IMR-90 (cell line): ENCODE results near the gene KAZN. TPM values are rescaled to one million over a fixed set of nuclear protein-coding genes. Genes with fewer than 3 reads are reported as not detected.

ENCODE experiments used
- ATAC-seq: fragments of 200-7000 bp; cut with Tn5 transposase; 2 replicates; pipeline ENCODE4 v1.9.1; 2020; ENCODE audit warnings: low read depth, mild to moderate bottlenecking, moderate library complexity
- BruUV-seq: library from RNA; stranded (reverse); fragments of 400-500 nt; replicated peaks from 2 replicates; lab custom pipeline; 2021; lab: Mats Ljungman, UMichigan
- CTCF ChIA-PET: fragments of 300-600 bp; formaldehyde crosslinking; extraction: SDS; loops from one replicate; lab custom pipeline; 2021; ENCODE audit warnings: antibody characterized with exemption; lab: Yijun Ruan, JAX
- POLR2A ChIA-PET: fragments of 300-600 bp; sonication (Branson Sonifier 250); formaldehyde crosslinking; loops from one replicate; lab custom pipeline; 2022; ENCODE audit warnings: antibody characterized with exemption; ENCODE audit not compliant: unreplicated experiment; lab: Charles Lee
- DNase-seq: peaks from one replicate; pipeline ENCODE4 v3.0.0; 2013
- H2AFZ ChIP-seq: replicated peaks from 2 replicates; pipeline ENCODE3; 2013; ENCODE audit warnings: low read length, mild to moderate bottlenecking; ENCODE audit not compliant: poor library complexity
- H2AK5ac ChIP-seq: 2 replicates; pipeline ENCODE4 v1.6.1; 2013; ENCODE audit warnings: low read depth, low read length, inconsistent platforms
- H2AK9ac ChIP-seq: replicated peaks from 2 replicates; pipeline ENCODE3; 2013; ENCODE audit warnings: mild to moderate bottlenecking, low read depth, low read length, moderate library complexity; ENCODE audit not compliant: poor library complexity
- H2BK120ac ChIP-seq: 2 replicates; pipeline ENCODE4 v1.6.1; 2013; ENCODE audit warnings: low read depth, low read length, inconsistent platforms
- H2BK15ac ChIP-seq: 3 replicates; pipeline ENCODE4 v1.6.1; 2013; ENCODE audit warnings: low read depth, low read length, inconsistent platforms
- H2BK20ac ChIP-seq: 2 replicates; pipeline ENCODE4 v1.6.1; 2013; ENCODE audit warnings: low read depth, mild to moderate bottlenecking, inconsistent platforms, low read length, moderate library complexity
- H2BK5ac ChIP-seq: 2 replicates; pipeline ENCODE4 v1.6.1; 2013; ENCODE audit warnings: mild to moderate bottlenecking, low read depth, low read length, inconsistent platforms; ENCODE audit not compliant: poor library complexity, severe bottlenecking
- H3K14ac ChIP-seq: replicated peaks from 2 replicates; pipeline ENCODE4 v1.6.1; 2013; ENCODE audit warnings: low read depth, low read length, inconsistent platforms
- H3K18ac ChIP-seq: 2 replicates; pipeline ENCODE4 v1.6.1; 2013; ENCODE audit warnings: low read depth, low read length, control low read depth
- H3K23ac ChIP-seq: 2 replicates; pipeline ENCODE4 v1.6.1; 2013; ENCODE audit warnings: low read depth, low read length, inconsistent platforms
- H3K27ac ChIP-seq: 2 replicates; pipeline ENCODE4 v1.5.1; 2013; ENCODE audit warnings: mild to moderate bottlenecking, control low read depth, low read length; ENCODE audit not compliant: insufficient read depth
- H3K27me3 ChIP-seq: 2 replicates; pipeline ENCODE4 v1.6.1; 2013; ENCODE audit warnings: low read length; ENCODE audit not compliant: control insufficient read depth, insufficient read depth
- H3K36me3 ChIP-seq: 2 replicates; pipeline ENCODE4 v1.6.1; 2013; ENCODE audit warnings: low read length, mixed read lengths; ENCODE audit not compliant: control insufficient read depth, insufficient read depth
- H3K4ac ChIP-seq: 2 replicates; pipeline ENCODE4 v1.6.1; 2013; ENCODE audit warnings: low read depth, low read length, inconsistent platforms
- H3K4me1 ChIP-seq: 2 replicates; pipeline ENCODE4 v1.6.1; 2013; ENCODE audit warnings: low read length, mixed read lengths; ENCODE audit not compliant: control insufficient read depth, insufficient read depth
- H3K4me2 ChIP-seq: 2 replicates; pipeline ENCODE4 v1.6.1; 2013; ENCODE audit warnings: low read depth, mild to moderate bottlenecking, control low read depth, low read length, moderate library complexity
- H3K4me3 ChIP-seq: 2 replicates; pipeline ENCODE4 v1.5.1; 2013; ENCODE audit warnings: low read depth, mild to moderate bottlenecking, control low read depth, low read length, moderate library complexity; ENCODE audit not compliant: insufficient read depth
- H3K56ac ChIP-seq: 2 replicates; pipeline ENCODE4 v1.6.1; 2013; ENCODE audit warnings: low read length, inconsistent platforms; ENCODE audit not compliant: insufficient read depth; ENCODE audit errors: extremely low read depth
- H3K79me1 ChIP-seq, 2 experiments: 2 replicates each; pipeline ENCODE4 v1.6.1; 2013; ENCODE audit warnings: low read length in 2 of 2, inconsistent platforms in 1 of 2, low read depth in 1 of 2
- H3K9ac ChIP-seq: 2 replicates; pipeline ENCODE4 v1.6.1; 2013; ENCODE audit warnings: low read depth, low read length, control low read depth
- H3K9me1 ChIP-seq: 2 replicates; pipeline ENCODE4 v1.6.1; 2013; ENCODE audit warnings: low read length, inconsistent platforms; ENCODE audit not compliant: insufficient read depth
- H3K9me3 ChIP-seq: 2 replicates; pipeline ENCODE4 v1.6.1; 2013; ENCODE audit warnings: low read length; ENCODE audit not compliant: control insufficient read depth, insufficient read depth
- H4K20me1 ChIP-seq: 2 replicates; pipeline ENCODE4 v1.6.1; 2013; ENCODE audit warnings: low read length, inconsistent platforms; ENCODE audit not compliant: insufficient read depth
- H4K5ac ChIP-seq: 2 replicates; pipeline ENCODE4 v1.6.1; 2013; ENCODE audit warnings: mild to moderate bottlenecking, low read depth, low read length, control low read depth
- H4K8ac ChIP-seq, 2 experiments: 2 replicates each; pipeline ENCODE4 v1.6.1; 2013; ENCODE audit warnings: low read depth in 2 of 2, low read length in 2 of 2, control low read depth in 1 of 2, inconsistent platforms in 1 of 2
- H4K91ac ChIP-seq: 2 replicates; pipeline ENCODE4 v1.6.1; 2013; ENCODE audit warnings: low read depth, low read length, inconsistent platforms; ENCODE audit not compliant: insufficient read depth
- BHLHE40 ChIP-seq: fragments of 150-350 bp; IDR thresholded peaks from 2 replicates; pipeline ENCODE4 v1.6.1; 2016; ENCODE audit warnings: mild to moderate bottlenecking, low read depth, low read length
- CEBPB ChIP-seq: IDR thresholded peaks from 2 replicates; pipeline ENCODE4 v1.6.1; 2012; ENCODE audit warnings: low read depth, low read length, improper control_type of control experiment
- CHD1 ChIP-seq: IDR thresholded peaks from 2 replicates; pipeline ENCODE4 v1.6.1; 2012; ENCODE audit warnings: low read depth, low read length, improper control_type of control experiment
- CTCF ChIP-seq: conservative IDR thresholded peaks from 2 replicates; pipeline ENCODE4 v1.5.1; 2012; ENCODE audit warnings: mild to moderate bottlenecking, low read depth, low read length, improper control_type of control experiment
- ELK1 ChIP-seq: fragments of 150-350 bp; IDR thresholded peaks from 2 replicates; pipeline ENCODE4 v1.6.1; 2016; ENCODE audit warnings: low read depth, mild to moderate bottlenecking, low read length, moderate library complexity, borderline replicate concordance
- FOS ChIP-seq: fragments of 150-350 bp; IDR thresholded peaks from 2 replicates; pipeline ENCODE4 v1.6.1; 2016; ENCODE audit warnings: low read depth, low read length
- MAFK ChIP-seq: IDR thresholded peaks from 2 replicates; pipeline ENCODE4 v1.6.1; 2012; ENCODE audit warnings: low read depth, low read length, improper control_type of control experiment
- MAZ ChIP-seq: IDR thresholded peaks from 2 replicates; pipeline ENCODE4 v1.6.1; 2012; ENCODE audit warnings: low read depth, mild to moderate bottlenecking, low read length, improper control_type of control experiment, moderate library complexity, borderline replicate concordance
- MXI1 ChIP-seq: IDR thresholded peaks from 2 replicates; pipeline ENCODE4 v1.6.1; 2012; ENCODE audit warnings: low read depth, mild to moderate bottlenecking, low read length, moderate library complexity, borderline replicate concordance
- NFE2L2 ChIP-seq: fragments of 150-350 bp; IDR thresholded peaks from 2 replicates; pipeline ENCODE4 v1.6.1; 2016; ENCODE audit warnings: low read depth, mild to moderate bottlenecking, low read length
- POLR2A ChIP-seq: IDR thresholded peaks from 2 replicates; pipeline ENCODE4 v1.6.1; 2012; ENCODE audit warnings: mild to moderate bottlenecking, low read depth, low read length
- RAD21 ChIP-seq: IDR thresholded peaks from 2 replicates; pipeline ENCODE4 v1.6.1; 2012; ENCODE audit warnings: low read length, improper control_type of control experiment
- RCOR1 ChIP-seq: IDR thresholded peaks from 2 replicates; pipeline ENCODE4 v1.6.1; 2012; ENCODE audit warnings: mild to moderate bottlenecking, low read length, improper control_type of control experiment; ENCODE audit not compliant: insufficient replicate concordance
- RFX5 ChIP-seq: IDR thresholded peaks from 2 replicates; pipeline ENCODE4 v1.8.0; 2012; ENCODE audit warnings: low read depth, mild to moderate bottlenecking, low read length, moderate library complexity
- SMC3 ChIP-seq: fragments of 150-350 bp; IDR thresholded peaks from 2 replicates; pipeline ENCODE4 v1.6.1; 2016; ENCODE audit warnings: low read depth, mild to moderate bottlenecking, antibody characterized with exemption, low read length, moderate library complexity
- USF2 ChIP-seq: fragments of 150-350 bp; IDR thresholded peaks from 2 replicates; pipeline ENCODE4 v1.6.1; 2017; ENCODE audit warnings: mild to moderate bottlenecking, antibody characterized with exemption, low read length, low read depth
- WGBS, 2 experiments: methylation state at CpG; one replicate each; pipeline versions ENCODE4 v1.1.5 to v1.1.7; 2013; ENCODE audit warnings: missing lambda C conversion rate in 2 of 2; ENCODE audit not compliant: insufficient read length in 1 of 2; ENCODE audit errors: extremely low coverage in 2 of 2; 5-methylcytosine and 5-hydroxymethylcytosine counted together
- dilution Hi-C: fragments of 300-500 bp; cut with HindIII; formaldehyde crosslinking; loops from one replicate; pipeline ENCODE4 v1.14.3; 2018; ENCODE audit warnings: low sequenced_read_pairs; ENCODE audit not compliant: unreplicated experiment
- in situ Hi-C: fragments of 300-500 bp; cut with MboI; formaldehyde crosslinking; loops from 3 replicates; pipeline ENCODE4 v1.14.3; 2019; ENCODE audit warnings: low sequenced_read_pairs, inconsistent platforms, mixed read lengths
- intact Hi-C: fragments of 100-400 bp; cut with micrococcal nuclease; formaldehyde crosslinking; loops from 2 replicates; pipeline ENCODE4 v1.10.0; 2022
- polyA plus RNA-seq, 3 experiments: library from polyadenylated mRNA; depleted of rRNA; stranded (reverse); fragments of >200 nt; gene quantifications; 2 replicates each; pipeline ENCODE4 v1.2.3, GENCODE V29; 2012; ENCODE audit warnings: low replicate concordance in 1 of 3
- total RNA-seq: library from RNA; depleted of rRNA; stranded (reverse); fragments of >200 nt; gene quantifications from 2 replicates; pipeline ENCODE4 v1.2.3, GENCODE V29; 2012

KAZN gene
- total and polyA plus RNA-seq, 2 of the 4 experiments (the other 2 are of a cell fraction), result 5.2 to 10.5 TPM

- DNase-seq (no peak), ATAC-seq (no peak)
- intact Hi-C loops, result no loop called here
- POLR2A ChIA-PET, result no interaction called here
- H4K20me1 ChIP-seq, result no peaks in the 10 kb centered on the region
- H3K23ac ChIP-seq, result no peak overlapping the region
- no peaks in the 10 kb centered on the region for H3K79me1 ChIP-seq
- no peak overlapping the region for H3K4me2 ChIP-seq
- H3K14ac ChIP-seq, result no peak overlapping the region
- CTCF ChIA-PET, result no interaction called here
- dilution Hi-C loops, result no loop called here
- H3K27me3 ChIP-seq, result peaks cover 2% of the 10 kb centered on the region; the same call in 1 of the 2 replicates
- no peak overlapping the region for H3K18ac ChIP-seq
- H3K9ac ChIP-seq, result no peak overlapping the region
- H3K4me1 ChIP-seq, result no peaks in the 10 kb centered on the region
- H4K5ac ChIP-seq, result no peak overlapping the region
- no peak overlapping the region for H3K56ac ChIP-seq
- in situ Hi-C loops, result no loop called here
- no CpG with 5 or more reads among the region's 7 CpGs for WGBS, 2 experiments
- H2AK5ac ChIP-seq, result no peak overlapping the region
- no peak overlapping the region for H2BK15ac ChIP-seq
- no peaks in the 10 kb centered on the region for H3K9me3 ChIP-seq
- H2BK20ac ChIP-seq, result no peak overlapping the region
- H3K4ac ChIP-seq, result no peak overlapping the region
- no peak overlapping the region for H2AFZ ChIP-seq
- TF ChIP-seq MXI1 (no peak), POLR2A (no peak), NFE2L2 (no peak), ELK1 (no peak), SMC3 (no peak), MAZ (no peak), RAD21 (no peak), CHD1 (no peak), FOS (no peak), RFX5 (no peak), USF2 (no peak), RCOR1 (no peak), MAFK (no peak), CEBPB (no peak), CTCF (no peak), BHLHE40 (no peak)
- no peaks in the 10 kb centered on the region for H3K9me1 ChIP-seq
- BruUV-seq, result no TSS peak
- no peak overlapping the region for H2BK120ac ChIP-seq
- H2AK9ac ChIP-seq, result no peak overlapping the region
- no peak overlapping the region for H3K27ac ChIP-seq
- no peak overlapping the region for H4K91ac ChIP-seq
- no peaks in the 10 kb centered on the region for H3K36me3 ChIP-seq
- no peak overlapping the region for H3K4me3 ChIP-seq
- no peak overlapping the region for H4K8ac ChIP-seq
- no peak overlapping the region for H2BK5ac ChIP-seq
Measured at GRCh38 chr1:14724678-14725077, 126.2 kb downstream of the KAZN start.
